ENCODE results near the gene CCER1.

- TF ChIP-seq CTCF (IDR thresholded peaks at IDR 0.05) (peak; percentile 78), EZH2 (IDR thresholded peaks at IDR 0.05) (no peak), EZH2phosphoT487 (IDR thresholded peaks at IDR 0.05) (no peak)
Measured at GRCh38 chr12:90959538-90960139, 4.7 kb upstream of the CCER1 start.
